Right lobe of liver (tissue), 4 donors: ENCODE data around the gene RBM22.

Source experiments
- CTCF ChIP-seq, 4 donors: fragments of 200-600 bp in 3 of 4; fragments of 450-650 bp in 1 of 4; IDR thresholded peaks; one replicate each; pipeline versions ENCODE4 v1.5.1 to v1.8.0; 2016 to 2022; ENCODE audit warnings: antibody characterized with exemption in 4 of 4, mild to moderate bottlenecking in 2 of 4
- POLR2A ChIP-seq: fragments of 450-650 bp; IDR thresholded peaks from one replicate; pipeline ENCODE4 v1.6.1; 2017; ENCODE audit warnings: antibody characterized with exemption, mild to moderate bottlenecking
- donor health status: DM: no; HTN: no; CAD: no.
- donor health status: DM: no; HTN: no; CAD: no.
- donor health status: DM: no; HTN: yes; CAD: no.

- no peak for TF ChIP-seq POLR2A
- no peak for TF ChIP-seq CTCF (IDR thresholded peaks at IDR 0.05)
Measured at GRCh38 chr5:150658699-150659265, 42.1 kb downstream of the RBM22 start.
